ENCODE data around the gene ACTL10. TPM values are rescaled to one million over a fixed set of nuclear protein-coding genes. Genes with fewer than 3 reads are reported as not detected.

The ACTL10 gene
- total and polyA plus RNA-seq, 2 of the 13 experiments (the other 11 are each of a cell fraction or from before 2014, with no cell fraction given), result not detected

GRCh38 chr20:33696448-33696847 lies 29.7 kb downstream of the ACTL10 start:
- in situ Hi-C loops (cut with HindIII; ENCODE audit: extremely low pct_ligation_motif_present, low pct_unique_long_range_greater_than_20kb), result no loop called here
- CTCF ChIA-PET (ENCODE audit: low intra/inter-chr PET ratio, low total read pairs), result no interaction called here
- FAIRE-seq, result no peak

More at GRCh38 chr20:33696448-33696847, 29.7 kb downstream of the ACTL10 start:
- H3K36me3 ChIP-seq (replicated peaks in 1 of 2; ENCODE audit: control insufficient read depth in 1 of 2, insufficient read depth in 2 of 2, low read length in 2 of 2), result no peaks in the 10 kb centered on the region
- H2AFZ ChIP-seq (ENCODE audit: low read length), result no peak overlapping the region
- DNase-seq (ENCODE audit: low spot score) (no peak), ATAC-seq (no peak)
- H3K4me1 ChIP-seq (ENCODE audit: insufficient read depth, low read length), result peaks cover 47% of the 10 kb centered on the region
- H3K9me3 ChIP-seq (ENCODE audit: low read length), result no peaks in the 10 kb centered on the region
- H3K4me2 ChIP-seq (ENCODE audit: low read depth, low read length), result no peak overlapping the region
- H3K79me2 ChIP-seq (ENCODE audit: insufficient read depth, low read length), result no peaks in the 10 kb centered on the region
- WGBS (ENCODE audit: low lambda C conversion rate), result 61% methylated on average over 4 of the region's 4 CpGs
- POLR2A ChIA-PET, result interaction anchor here (1.1 kb wide), 1 partner anchor 36 kb away, joined by 3 read pairs; no protein-coding TSS in a partner anchor
- no TSS peak for BruUV-seq (replicated peaks)
- H3K4me3 ChIP-seq (replicated peaks in 1 of 3; ENCODE audit: insufficient read depth in 1 of 3, low read depth in 2 of 3, low read length in 3 of 3), result no peak overlapping the region
- H3K9ac ChIP-seq (ENCODE audit: insufficient read depth, low read depth, low read length), result no peak overlapping the region
- H4K20me1 ChIP-seq (ENCODE audit: insufficient read depth, low read length), result no peaks in the 10 kb centered on the region
- H3K27ac ChIP-seq (ENCODE audit: extremely low read length, insufficient read depth, low read length), result no peak overlapping the region
- intact Hi-C loops (cut with micrococcal nuclease; ENCODE audit: unreplicated experiment), result no loop called here
- no peaks in the 10 kb centered on the region for H3K27me3 ChIP-seq (ENCODE audit: control insufficient read depth in 1 of 2, insufficient read depth in 2 of 2, low read length in 2 of 2)
- TF ChIP-seq ZNF672 (CRISPR knock-in tag; IDR thresholded peaks at IDR 0.05) (no peak), ELF4 (CRISPR knock-in tag; IDR thresholded peaks at IDR 0.05; ENCODE audit: borderline replicate concordance) (no peak), RARA (CRISPR knock-in tag; IDR thresholded peaks at IDR 0.05) (no peak), KLF13 (CRISPR knock-in tag; IDR thresholded peaks at IDR 0.05) (no peak), ARID2 (CRISPR knock-in tag; IDR thresholded peaks at IDR 0.05; ENCODE audit: borderline replicate concordance) (no peak), ZNF687 (CRISPR knock-in tag; IDR thresholded peaks at IDR 0.05) (no peak), PAX8 (CRISPR knock-in tag; IDR thresholded peaks at IDR 0.05; ENCODE audit: borderline replicate concordance) (no peak), ZSCAN30 (CRISPR knock-in tag; IDR thresholded peaks at IDR 0.05) (no peak), PAF1 (CRISPR knock-in tag; IDR thresholded peaks at IDR 0.05) (no peak), ZNF343 (CRISPR knock-in tag; IDR thresholded peaks at IDR 0.05) (no peak), MTA1 (CRISPR knock-in tag; IDR thresholded peaks at IDR 0.05; ENCODE audit: borderline replicate concordance) (no peak), SAFB2 (CRISPR knock-in tag; IDR thresholded peaks at IDR 0.05; ENCODE audit: borderline replicate concordance, low read depth) (no peak), GFI1 (CRISPR knock-in tag; IDR thresholded peaks at IDR 0.05; ENCODE audit: borderline replicate concordance) (no peak)
- TF ChIP-seq, protein P1, sequence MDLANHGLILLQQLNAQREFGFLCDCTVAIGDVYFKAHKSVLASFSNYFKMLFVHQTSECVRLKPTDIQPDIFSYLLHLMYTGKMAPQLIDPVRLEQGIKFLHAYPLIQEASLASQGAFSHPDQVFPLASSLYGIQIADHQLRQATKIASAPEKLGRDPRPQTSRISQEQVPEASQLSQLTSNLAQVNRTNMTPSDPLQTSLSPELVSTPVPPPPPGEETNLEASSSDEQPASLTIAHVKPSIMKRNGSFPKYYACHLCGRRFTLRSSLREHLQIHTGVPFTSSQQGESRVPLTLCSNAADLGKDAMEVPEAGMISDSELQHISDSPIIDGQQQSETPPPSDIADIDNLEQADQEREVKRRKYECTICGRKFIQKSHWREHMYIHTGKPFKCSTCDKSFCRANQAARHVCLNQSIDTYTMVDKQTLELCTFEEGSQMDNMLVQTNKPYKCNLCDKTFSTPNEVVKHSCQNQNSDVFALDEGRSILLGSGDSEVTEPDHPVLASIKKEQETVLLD (CRISPR knock-in tag; IDR thresholded peaks at IDR 0.05; ENCODE audit: low read depth), result no peak
- TF ChIP-seq, protein P2, sequence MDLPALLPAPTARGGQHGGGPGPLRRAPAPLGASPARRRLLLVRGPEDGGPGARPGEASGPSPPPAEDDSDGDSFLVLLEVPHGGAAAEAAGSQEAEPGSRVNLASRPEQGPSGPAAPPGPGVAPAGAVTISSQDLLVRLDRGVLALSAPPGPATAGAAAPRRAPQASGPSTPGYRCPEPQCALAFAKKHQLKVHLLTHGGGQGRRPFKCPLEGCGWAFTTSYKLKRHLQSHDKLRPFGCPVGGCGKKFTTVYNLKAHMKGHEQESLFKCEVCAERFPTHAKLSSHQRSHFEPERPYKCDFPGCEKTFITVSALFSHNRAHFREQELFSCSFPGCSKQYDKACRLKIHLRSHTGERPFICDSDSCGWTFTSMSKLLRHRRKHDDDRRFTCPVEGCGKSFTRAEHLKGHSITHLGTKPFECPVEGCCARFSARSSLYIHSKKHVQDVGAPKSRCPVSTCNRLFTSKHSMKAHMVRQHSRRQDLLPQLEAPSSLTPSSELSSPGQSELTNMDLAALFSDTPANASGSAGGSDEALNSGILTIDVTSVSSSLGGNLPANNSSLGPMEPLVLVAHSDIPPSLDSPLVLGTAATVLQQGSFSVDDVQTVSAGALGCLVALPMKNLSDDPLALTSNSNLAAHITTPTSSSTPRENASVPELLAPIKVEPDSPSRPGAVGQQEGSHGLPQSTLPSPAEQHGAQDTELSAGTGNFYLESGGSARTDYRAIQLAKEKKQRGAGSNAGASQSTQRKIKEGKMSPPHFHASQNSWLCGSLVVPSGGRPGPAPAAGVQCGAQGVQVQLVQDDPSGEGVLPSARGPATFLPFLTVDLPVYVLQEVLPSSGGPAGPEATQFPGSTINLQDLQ (CRISPR knock-in tag; IDR thresholded peaks at IDR 0.05), result no peak
